ENCODE results near the gene PABPN1. TPM values are rescaled to one million over a fixed set of nuclear protein-coding genes. Genes with fewer than 3 reads are reported as not detected.

The PABPN1 gene
- total and polyA plus RNA-seq, 2 of the 13 experiments (the other 11 are each of a cell fraction or from before 2014, with no cell fraction given), result 233 to 524 TPM

DNA sequence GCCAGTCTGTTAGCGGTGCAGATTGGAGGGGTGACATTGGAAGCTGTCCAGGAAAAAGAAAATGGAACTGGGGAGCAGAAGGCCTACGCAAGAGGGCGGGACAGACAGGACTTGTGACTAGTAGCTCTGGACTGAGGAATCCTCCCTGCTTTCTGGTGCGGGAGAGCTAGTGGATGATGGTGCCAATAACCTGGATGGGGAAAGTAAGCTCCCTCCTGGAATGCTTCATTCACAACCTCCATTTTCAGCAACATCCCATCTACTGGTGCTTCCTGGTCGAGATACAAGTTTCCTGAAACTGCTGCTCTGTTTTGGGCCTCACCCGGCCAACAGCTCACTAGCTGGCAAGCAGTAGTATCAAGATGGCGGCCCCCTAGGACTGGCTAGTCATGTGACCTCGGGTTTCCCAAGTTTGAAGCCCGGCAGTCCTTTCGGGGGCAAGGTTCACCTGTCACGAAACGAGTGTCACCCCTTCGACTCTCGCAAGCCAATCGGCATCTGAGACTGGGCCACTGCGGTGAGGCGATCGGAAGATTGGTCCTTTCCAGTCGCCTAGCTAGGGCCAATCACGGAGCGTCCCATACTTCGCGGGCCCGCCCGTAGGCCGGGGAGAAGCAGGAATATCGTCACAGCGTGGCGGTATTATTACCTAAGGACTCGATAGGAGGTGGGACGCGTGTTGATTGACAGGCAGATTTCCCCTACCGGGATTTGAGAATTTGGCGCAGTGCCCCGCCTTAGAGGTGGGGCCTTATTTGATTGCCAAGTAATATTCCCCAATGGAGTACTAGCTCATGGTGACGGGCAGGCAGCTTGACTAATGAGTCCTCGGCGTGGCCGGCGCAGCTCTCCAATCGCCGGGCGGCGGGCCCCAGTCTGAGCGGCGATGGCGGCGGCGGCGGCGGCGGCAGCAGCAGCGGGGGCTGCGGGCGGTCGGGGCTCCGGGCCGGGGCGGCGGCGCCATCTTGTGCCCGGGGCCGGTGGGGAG is at the start of gene PABPN1 (continued):
- TF ChIP-seq, protein P1, sequence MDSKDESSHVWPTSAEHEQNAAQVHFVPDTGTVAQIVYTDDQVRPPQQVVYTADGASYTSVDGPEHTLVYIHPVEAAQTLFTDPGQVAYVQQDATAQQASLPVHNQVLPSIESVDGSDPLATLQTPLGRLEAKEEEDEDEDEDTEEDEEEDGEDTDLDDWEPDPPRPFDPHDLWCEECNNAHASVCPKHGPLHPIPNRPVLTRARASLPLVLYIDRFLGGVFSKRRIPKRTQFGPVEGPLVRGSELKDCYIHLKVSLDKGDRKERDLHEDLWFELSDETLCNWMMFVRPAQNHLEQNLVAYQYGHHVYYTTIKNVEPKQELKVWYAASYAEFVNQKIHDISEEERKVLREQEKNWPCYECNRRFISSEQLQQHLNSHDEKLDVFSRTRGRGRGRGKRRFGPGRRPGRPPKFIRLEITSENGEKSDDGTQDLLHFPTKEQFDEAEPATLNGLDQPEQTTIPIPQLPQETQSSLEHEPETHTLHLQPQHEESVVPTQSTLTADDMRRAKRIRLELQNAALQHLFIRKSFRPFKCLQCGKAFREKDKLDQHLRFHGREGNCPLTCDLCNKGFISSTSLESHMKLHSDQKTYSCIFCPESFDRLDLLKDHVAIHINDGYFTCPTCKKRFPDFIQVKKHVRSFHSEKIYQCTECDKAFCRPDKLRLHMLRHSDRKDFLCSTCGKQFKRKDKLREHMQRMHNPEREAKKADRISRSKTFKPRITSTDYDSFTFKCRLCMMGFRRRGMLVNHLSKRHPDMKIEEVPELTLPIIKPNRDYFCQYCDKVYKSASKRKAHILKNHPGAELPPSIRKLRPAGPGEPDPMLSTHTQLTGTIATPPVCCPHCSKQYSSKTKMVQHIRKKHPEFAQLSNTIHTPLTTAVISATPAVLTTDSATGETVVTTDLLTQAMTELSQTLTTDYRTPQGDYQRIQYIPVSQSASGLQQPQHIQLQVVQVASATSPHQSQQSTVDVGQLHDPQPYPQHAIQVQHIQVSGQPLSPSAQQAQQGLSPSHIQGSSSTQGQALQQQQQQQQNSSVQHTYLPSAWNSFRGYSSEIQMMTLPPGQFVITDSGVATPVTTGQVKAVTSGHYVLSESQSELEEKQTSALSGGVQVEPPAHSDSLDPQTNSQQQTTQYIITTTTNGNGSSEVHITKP (CRISPR knock-in tag; IDR thresholded peaks at IDR 0.05; ENCODE audit: low read depth), result peak; percentile 89
- TF ChIP-seq ZNF75D (CRISPR knock-in tag; IDR thresholded peaks at IDR 0.05; ENCODE audit: borderline replicate concordance), result no peak
- peak; percentile 52; the same call in 1 of the 2 replicates for TF ChIP-seq NR2F6 (IDR thresholded peaks at IDR 0.05)
- peak; percentile 86 for TF ChIP-seq NR2F6 (CRISPR knock-in tag; IDR thresholded peaks at IDR 0.05)
- TF ChIP-seq ZNF879 (CRISPR knock-in tag; IDR thresholded peaks at IDR 0.05), result 0 out of 2 replicates have a peak, but pooled peaks have one; percentile 59
- TF ChIP-seq, protein P2, sequence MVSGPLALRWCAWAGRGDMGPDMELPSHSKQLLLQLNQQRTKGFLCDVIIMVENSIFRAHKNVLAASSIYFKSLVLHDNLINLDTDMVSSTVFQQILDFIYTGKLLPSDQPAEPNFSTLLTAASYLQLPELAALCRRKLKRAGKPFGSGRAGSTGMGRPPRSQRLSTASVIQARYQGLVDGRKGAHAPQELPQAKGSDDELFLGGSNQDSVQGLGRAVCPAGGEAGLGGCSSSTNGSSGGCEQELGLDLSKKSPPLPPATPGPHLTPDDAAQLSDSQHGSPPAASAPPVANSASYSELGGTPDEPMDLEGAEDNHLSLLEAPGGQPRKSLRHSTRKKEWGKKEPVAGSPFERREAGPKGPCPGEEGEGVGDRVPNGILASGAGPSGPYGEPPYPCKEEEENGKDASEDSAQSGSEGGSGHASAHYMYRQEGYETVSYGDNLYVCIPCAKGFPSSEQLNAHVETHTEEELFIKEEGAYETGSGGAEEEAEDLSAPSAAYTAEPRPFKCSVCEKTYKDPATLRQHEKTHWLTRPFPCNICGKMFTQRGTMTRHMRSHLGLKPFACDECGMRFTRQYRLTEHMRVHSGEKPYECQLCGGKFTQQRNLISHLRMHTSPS (CRISPR knock-in tag; IDR thresholded peaks at IDR 0.05; ENCODE audit: low read depth), result peak; percentile 66; the same call in 1 of the 2 replicates
- TF ChIP-seq, protein P3, sequence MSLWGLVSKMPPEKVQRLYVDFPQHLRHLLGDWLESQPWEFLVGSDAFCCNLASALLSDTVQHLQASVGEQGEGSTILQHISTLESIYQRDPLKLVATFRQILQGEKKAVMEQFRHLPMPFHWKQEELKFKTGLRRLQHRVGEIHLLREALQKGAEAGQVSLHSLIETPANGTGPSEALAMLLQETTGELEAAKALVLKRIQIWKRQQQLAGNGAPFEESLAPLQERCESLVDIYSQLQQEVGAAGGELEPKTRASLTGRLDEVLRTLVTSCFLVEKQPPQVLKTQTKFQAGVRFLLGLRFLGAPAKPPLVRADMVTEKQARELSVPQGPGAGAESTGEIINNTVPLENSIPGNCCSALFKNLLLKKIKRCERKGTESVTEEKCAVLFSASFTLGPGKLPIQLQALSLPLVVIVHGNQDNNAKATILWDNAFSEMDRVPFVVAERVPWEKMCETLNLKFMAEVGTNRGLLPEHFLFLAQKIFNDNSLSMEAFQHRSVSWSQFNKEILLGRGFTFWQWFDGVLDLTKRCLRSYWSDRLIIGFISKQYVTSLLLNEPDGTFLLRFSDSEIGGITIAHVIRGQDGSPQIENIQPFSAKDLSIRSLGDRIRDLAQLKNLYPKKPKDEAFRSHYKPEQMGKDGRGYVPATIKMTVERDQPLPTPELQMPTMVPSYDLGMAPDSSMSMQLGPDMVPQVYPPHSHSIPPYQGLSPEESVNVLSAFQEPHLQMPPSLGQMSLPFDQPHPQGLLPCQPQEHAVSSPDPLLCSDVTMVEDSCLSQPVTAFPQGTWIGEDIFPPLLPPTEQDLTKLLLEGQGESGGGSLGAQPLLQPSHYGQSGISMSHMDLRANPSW (CRISPR knock-in tag; IDR thresholded peaks at IDR 0.05; ENCODE audit: borderline replicate concordance), result peak; percentile 100
- peak; percentile 91 for TF ChIP-seq ZNF138 (CRISPR knock-in tag; IDR thresholded peaks at IDR 0.05; ENCODE audit: low read depth)
- peak; percentile 9; the same call in 1 of the 2 replicates for TF ChIP-seq ZNF30 (CRISPR knock-in tag; IDR thresholded peaks at IDR 0.05)
- TF ChIP-seq ZFX (CRISPR knock-in tag; IDR thresholded peaks at IDR 0.05; ENCODE audit: low read depth), result peak; percentile 98
- TF ChIP-seq CREM (IDR thresholded peaks at IDR 0.05), result peak; percentile 98
- TF ChIP-seq CREM (CRISPR knock-in tag; IDR thresholded peaks at IDR 0.05), result peak; percentile 50; the same call in 1 of the 2 replicates
- TF ChIP-seq BORCS8-MEF2B (CRISPR knock-in tag; IDR thresholded peaks at IDR 0.05), result peak; percentile 88
- TF ChIP-seq, protein P4, sequence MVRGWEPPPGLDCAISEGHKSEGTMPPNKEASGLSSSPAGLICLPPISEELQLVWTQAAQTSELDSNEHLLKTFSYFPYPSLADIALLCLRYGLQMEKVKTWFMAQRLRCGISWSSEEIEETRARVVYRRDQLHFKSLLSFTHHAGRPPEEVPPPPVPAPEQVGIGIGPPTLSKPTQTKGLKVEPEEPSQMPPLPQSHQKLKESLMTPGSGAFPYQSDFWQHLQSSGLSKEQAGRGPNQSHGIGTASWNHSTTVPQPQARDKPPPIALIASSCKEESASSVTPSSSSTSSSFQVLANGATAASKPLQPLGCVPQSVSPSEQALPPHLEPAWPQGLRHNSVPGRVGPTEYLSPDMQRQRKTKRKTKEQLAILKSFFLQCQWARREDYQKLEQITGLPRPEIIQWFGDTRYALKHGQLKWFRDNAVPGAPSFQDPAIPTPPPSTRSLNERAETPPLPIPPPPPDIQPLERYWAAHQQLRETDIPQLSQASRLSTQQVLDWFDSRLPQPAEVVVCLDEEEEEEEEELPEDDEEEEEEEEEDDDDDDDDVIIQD (CRISPR knock-in tag; IDR thresholded peaks at IDR 0.05; ENCODE audit: low read depth), result peak; percentile 100
- peak; percentile 51; the same call in 1 of the 2 replicates for TF ChIP-seq ZNF891 (CRISPR knock-in tag; IDR thresholded peaks at IDR 0.05)
- TF ChIP-seq ZBTB8A (CRISPR knock-in tag; IDR thresholded peaks at IDR 0.05; ENCODE audit: borderline replicate concordance, low read depth), result peak; percentile 37; the same call in 1 of the 2 replicates
- TF ChIP-seq AHR (CRISPR knock-in tag; IDR thresholded peaks at IDR 0.05), result peak; percentile 74
- TF ChIP-seq RELA (CRISPR knock-in tag; IDR thresholded peaks at IDR 0.05), result peak; percentile 88; the same call in 1 of the 2 replicates
- TF ChIP-seq NPAS2 (CRISPR knock-in tag; IDR thresholded peaks at IDR 0.05; ENCODE audit: borderline replicate concordance), result no peak
